Fibroblast of skin of scalp (primary cell): ENCODE results near the gene RPA1. TPM values are rescaled to one million over a fixed set of nuclear protein-coding genes. Genes with fewer than 3 reads are reported as not detected.
"Not testable (repeated sequence)": the region's sequence is repeated elsewhere in the genome, so short reads cannot be mapped to it uniquely, and the experiment has no call there.

Source experiments
- DNase-seq: peaks from one replicate; pipeline ENCODE4 v3.0.0-alpha.2; 2013
- polyA plus RNA-seq, 2 experiments: library from polyadenylated mRNA; unstranded; fragments of 120-200 nt; gene quantifications; one replicate each; pipeline ENCODE4 v1.2.1, GENCODE V29; 2013; ENCODE audit not compliant: insufficient read length in 2 of 2

The RPA1 gene
- polyA plus RNA-seq (2013, experiment 1 of 2; ENCODE audit: insufficient read length): 73.2 TPM
- 65.0 TPM for polyA plus RNA-seq (2013, experiment 2 of 2; ENCODE audit: insufficient read length)

- peak; percentile 86 for DNase-seq
These were observed at the start of gene RPA1, which contains the start of gene SMYD4 for GRCh38 chr17:1829592-1830257. Gene RPA1 (plus strand): TSS chr17:1830005. CDS start chr17:1830094, 89 bp downstream. Gene SMYD4 (minus strand): TSS chr17:1829902. CDS start chr17:1827994, 1,908 bp downstream.

- no peak for DNase-seq
These were observed 47.6 kb upstream of the RPA1 start for GRCh38 chr17:1782171-1782567.

- no peak for DNase-seq
These were observed 46.5 kb upstream of the RPA1 start for GRCh38 chr17:1783271-1783670.

GRCh38 chr17:1783834-1784611 is 45.8 kb upstream of the RPA1 start:
- DNase-seq: peak; percentile 63

- DNase-seq: no peak
These were observed 43.9 kb upstream of the RPA1 start for GRCh38 chr17:1785930-1786329.

GRCh38 chr17:1786708-1787107 is 43.1 kb upstream of the RPA1 start:
- DNase-seq: no peak

GRCh38 chr17:1787301-1787902 is 42.4 kb upstream of the RPA1 start:
- peak; percentile 88 for DNase-seq

- no peak for DNase-seq
These were observed 39.9 kb upstream of the RPA1 start for GRCh38 chr17:1789936-1790335.

- DNase-seq: no peak
These were observed 37.0 kb upstream of the RPA1 start for GRCh38 chr17:1792495-1793446.

GRCh38 chr17:1793447-1793806 is 36.4 kb upstream of the RPA1 start:
- no peak for DNase-seq

- DNase-seq: no peak
These were observed 33.0 kb upstream of the RPA1 start for GRCh38 chr17:1796800-1797199.

- no peak for DNase-seq
These were observed 32.5 kb upstream of the RPA1 start for GRCh38 chr17:1797323-1797722.

- DNase-seq: not testable (repeated sequence)
These were observed 32.0 kb upstream of the RPA1 start for GRCh38 chr17:1797846-1798245.

- no peak for DNase-seq
These were observed 29.6 kb upstream of the RPA1 start for GRCh38 chr17:1800240-1800639.

GRCh38 chr17:1800712-1801111 is 29.1 kb upstream of the RPA1 start:
- no peak for DNase-seq

- no peak for DNase-seq
These were observed 27.4 kb upstream of the RPA1 start for GRCh38 chr17:1802429-1802828.

- DNase-seq: no peak
These were observed 26.5 kb upstream of the RPA1 start for GRCh38 chr17:1803280-1803679.

- DNase-seq: no peak
These were observed 21.9 kb upstream of the RPA1 start for GRCh38 chr17:1807890-1808289.

- DNase-seq: no peak
These were observed 21.2 kb upstream of the RPA1 start for GRCh38 chr17:1808644-1809043.

GRCh38 chr17:1809815-1810214 is 20.0 kb upstream of the RPA1 start:
- not testable (repeated sequence) for DNase-seq

- no peak for DNase-seq
These were observed 19.2 kb upstream of the RPA1 start for GRCh38 chr17:1810450-1811103.

- no peak for DNase-seq
These were observed 16.7 kb upstream of the RPA1 start for GRCh38 chr17:1813088-1813487.
